Adipose tissue (tissue), 3 donors: ENCODE measurements around the gene HOXD9. TPM values are rescaled to one million over a fixed set of nuclear protein-coding genes. Genes with fewer than 3 reads are reported as not detected.

Source experiments
- H3K27ac ChIP-seq: one replicate; pipeline ENCODE4 v1.5.1; 2013; ENCODE audit warnings: low read depth, low read length
- WGBS, 3 donors: extraction: QIAGEN DNeasy Blood & Tissue Kit; methylation state at CpG; one replicate each; pipeline ENCODE4 v1.1.7; 2013; 5-methylcytosine and 5-hydroxymethylcytosine counted together
- polyA plus RNA-seq, 3 donors: library from polyadenylated mRNA; stranded (reverse); fragments of 200-250 nt; gene quantifications; one replicate each; pipeline ENCODE4 v1.2.3, GENCODE V29; 2013
- donor health status: healthy with polysubstance abuse.
- donor health status: Bipolar disorder and iron deficiency.
- donor health status: healthy.

The HOXD9 gene
- polyA plus RNA-seq, 3 donors: 0.36 to 5.3 (median 3.0) TPM

DNA sequence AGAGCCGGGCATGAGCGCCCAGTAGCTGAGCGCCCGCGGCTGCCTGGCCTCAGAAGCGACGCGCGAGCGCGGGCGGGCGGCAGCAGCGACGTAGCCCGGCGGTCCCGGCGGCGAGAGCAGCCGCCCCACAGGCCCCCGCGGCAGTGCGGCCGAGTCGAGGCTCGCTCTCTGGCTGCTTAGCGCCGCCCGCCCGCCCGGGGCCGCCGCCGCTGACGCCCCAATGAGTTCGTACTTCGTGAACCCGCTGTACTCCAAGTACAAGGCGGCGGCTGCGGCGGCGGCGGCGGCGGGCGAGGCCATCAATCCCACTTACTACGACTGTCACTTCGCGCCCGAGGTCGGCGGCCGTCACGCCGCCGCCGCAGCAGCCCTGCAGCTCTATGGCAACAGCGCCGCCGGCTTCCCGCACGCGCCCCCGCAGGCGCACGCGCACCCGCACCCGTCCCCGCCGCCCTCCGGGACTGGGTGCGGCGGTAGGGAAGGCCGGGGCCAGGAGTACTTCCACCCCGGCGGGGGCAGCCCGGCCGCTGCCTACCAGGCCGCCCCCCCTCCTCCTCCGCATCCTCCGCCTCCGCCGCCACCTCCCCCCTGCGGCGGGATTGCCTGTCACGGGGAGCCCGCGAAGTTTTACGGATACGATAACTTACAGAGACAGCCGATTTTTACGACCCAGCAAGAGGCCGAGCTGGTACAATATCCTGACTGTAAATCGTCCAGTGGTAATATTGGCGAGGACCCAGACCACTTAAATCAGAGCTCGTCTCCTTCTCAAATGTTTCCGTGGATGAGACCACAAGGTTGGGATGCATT is 7.8 kb downstream of the HOXD9 start:
- no peak overlapping the region for H3K27ac ChIP-seq
- WGBS, 3 donors: 1 to 3% (median 2%) methylated on average over 86 to 100 of the region's 100 CpGs

DNA sequence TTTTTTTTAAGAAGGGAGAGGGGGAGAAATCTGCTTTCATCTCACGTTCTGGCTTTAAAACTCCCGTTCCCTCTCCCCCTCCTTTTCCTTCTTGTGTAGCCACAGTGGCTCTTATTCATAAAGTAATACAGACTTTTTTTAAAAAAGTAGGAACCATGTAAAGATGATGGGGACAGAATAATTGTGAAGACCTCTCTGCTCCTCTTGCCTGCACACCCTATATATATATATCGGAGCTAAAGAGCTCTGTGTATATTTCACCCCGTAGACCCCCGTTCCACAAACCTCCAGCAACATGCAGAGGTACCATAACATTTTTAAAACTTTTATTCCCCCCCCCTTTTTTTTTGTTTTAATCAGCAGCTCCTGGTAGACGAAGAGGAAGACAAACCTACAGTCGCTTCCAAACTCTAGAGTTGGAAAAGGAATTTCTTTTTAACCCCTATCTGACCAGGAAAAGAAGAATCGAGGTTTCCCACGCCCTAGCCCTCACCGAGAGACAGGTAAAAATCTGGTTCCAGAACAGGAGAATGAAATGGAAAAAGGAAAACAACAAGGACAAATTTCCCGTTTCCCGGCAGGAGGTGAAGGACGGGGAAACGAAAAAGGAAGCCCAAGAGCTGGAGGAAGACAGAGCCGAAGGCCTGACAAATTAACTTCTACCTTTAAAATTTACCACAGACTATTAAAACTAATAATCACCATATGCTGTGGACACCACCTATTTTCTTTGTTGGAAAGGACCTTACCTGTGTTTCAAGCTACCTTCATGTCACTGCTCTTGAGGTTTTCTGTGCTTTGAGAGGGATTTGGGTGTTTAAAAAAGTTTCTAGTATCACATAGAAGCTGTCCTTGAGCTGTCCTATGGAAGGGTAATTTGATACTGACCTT is 8.7 kb downstream of the HOXD9 start:
- no peak overlapping the region for H3K27ac ChIP-seq
- WGBS, 3 donors: 13 to 17% (median 14%) methylated on average over 15 of the region's 15 CpGs

DNA sequence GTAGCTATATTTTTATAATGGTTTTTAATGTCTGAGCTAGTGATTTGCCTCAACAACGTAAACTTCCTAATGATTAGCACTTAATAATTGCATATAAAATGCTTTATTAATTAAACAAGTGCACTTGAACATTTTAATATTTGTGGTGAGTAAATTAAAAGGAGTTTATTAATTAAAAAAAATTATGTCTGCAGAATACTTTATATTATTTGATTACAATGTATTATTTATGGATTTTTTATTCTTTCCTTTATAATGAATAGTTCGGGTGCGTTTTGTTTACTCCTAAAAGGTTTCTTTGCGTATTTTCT is 9.3 kb downstream of the HOXD9 start:
- no peak overlapping the region for H3K27ac ChIP-seq
- 21 to 30% (median 24%) methylated on average over 4 of the region's 4 CpGs for WGBS, 3 donors

DNA sequence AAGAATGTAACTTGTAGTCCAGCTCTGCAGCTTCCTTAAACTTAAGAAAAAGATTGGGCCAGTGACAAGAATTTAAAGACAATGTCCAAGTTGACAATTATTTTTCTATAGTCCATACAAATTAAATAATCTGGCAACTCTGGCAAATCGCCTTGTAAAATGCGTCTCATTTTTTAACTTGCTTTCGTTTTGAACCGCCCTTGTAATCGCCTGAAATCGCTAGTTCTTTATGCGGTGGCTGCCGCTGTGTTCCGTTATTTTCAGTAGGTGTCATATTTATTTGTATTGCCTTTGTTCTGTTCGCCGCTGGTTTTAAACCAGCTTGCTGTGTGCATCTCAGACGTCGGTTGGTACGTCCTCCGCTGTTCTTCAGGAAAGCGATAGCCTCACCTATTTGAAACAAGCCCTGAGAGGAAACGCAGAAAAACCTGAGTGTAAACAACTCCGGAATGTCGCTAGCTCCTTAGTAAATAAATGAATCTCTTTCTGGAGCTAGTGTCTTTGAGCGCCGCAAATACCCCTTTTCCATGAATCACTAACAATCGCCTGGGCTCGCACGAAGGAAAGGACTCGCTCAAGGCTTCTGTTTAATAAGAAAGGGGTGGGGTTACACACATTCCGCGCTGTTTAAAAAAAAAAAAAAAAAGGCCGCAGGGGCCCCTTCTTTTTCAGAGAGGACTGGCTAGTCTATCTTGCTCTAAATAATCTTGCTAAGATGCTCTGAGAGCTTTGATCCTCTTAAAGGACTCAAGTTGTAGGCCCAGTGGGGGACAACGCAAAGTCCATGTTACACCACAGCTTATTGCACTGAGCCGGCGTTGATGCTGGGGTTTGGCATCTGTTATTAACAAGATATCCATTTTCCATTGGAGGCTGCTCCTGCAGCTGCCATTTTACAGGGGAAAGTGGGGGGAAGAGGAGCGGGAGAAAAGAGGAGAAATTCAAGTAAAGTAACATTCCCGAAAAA is 10.0 kb downstream of the HOXD9 start:
- WGBS, 3 donors: 11 to 29% (median 13%) methylated on average over 33 of the region's 33 CpGs
- no peak overlapping the region for H3K27ac ChIP-seq

DNA sequence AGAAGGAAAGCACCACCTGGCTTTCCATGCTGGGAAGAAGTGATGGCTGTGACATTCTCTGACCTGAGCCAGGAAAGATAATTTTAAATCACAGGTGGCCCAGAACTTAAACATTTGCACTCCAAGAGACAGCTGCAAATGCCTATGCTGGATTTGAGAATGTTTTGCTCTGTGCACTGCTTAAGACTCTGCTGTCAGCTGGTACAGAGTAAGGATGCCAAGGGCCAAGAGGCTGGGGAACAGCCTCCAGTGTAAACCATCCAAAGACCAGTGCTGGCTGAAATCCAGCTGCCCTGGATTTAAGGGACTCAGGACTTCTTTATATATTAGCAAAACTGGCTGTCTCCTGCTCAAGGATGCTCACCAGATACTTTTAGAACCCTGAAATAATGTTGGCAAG is 10.9 kb downstream of the HOXD9 start:
- H3K27ac ChIP-seq: no peak overlapping the region

DNA sequence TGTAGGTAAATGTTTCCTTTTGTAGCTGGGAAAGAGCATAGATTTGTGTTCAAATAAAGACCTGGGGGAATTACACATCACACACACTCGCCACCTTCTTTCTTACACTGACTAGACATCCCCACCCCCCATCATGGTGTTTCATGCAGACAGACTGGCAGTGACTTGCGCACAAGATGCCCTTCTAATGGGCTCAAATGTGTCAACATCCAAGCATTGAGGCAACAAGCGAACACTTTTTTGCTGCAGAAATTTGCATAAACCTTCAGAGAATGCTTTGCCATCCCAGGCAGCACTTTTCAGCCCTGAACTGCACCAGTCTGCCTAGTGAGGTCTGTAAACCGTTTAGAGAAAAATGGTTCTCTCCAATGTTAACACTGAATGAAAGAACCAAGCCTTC is 11.5 kb downstream of the HOXD9 start:
- no peak overlapping the region for H3K27ac ChIP-seq
- WGBS, 3 donors: 22 to 56% (median 53%) methylated on average over 4 of the region's 4 CpGs

DNA sequence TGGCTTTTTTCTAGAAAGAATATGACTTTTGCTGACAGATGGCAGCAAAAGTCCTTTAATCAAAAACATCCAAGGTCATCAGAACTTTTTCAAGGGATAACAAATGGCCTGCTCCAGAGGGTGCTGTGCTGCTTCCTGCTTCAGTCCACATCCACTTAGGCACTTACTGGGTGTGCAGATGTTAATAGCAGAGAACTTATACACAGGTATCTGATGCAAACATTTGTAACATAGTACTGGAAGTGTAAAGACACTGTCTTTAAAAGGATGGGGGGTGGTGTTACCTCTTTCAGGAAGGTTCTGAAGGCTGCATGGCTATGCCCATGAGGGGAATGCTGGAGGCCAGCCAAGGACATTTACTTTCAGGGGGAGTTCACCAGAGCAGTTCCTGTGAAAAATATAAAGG is 12.5 kb downstream of the HOXD9 start:
- no peak overlapping the region for H3K27ac ChIP-seq

DNA sequence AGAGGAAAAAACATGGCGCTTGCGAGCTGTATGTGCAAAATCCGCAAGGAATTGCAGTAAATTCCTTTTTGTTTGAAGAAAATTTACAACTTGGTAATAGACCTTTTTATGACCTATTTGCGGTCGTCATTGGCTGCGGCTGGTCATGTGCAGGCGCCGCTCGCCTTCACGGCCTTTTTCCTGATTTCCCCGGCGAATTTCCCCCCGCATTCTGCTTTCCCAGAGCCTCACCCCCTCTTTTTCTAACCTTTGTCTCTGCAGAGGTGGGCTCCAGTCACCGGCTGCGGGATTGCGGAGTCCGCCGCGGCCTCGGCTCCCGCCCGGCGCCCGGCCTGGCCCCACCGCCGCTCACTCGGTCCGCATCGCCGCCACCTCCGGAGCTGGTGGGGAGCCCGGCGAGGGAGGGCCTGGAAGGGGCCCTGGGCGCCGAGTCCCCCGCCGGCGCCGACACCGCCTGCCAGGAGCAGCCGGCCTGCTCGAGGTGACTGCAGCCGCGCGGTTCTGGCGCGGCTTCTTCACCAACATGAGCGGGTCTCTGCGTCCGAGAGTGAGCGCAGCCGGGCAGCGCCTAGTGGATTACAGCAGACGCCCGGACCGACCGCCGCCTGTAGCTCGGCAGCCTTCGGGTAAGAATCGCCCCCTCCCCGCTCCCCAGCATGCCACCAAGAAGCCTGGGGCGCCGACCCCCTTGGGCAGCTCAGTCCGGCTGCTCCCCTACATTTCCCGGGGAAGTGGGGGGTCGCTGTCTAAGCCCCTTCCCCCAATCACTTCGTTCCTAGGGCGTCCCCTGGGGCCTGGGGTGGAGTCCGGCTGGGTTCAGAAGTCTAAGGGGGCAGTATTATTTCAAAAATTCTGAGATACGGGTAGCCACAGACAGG is 14.1 kb downstream of the HOXD9 start:
- H3K27ac ChIP-seq: no peak overlapping the region
- WGBS, 3 donors: 3% methylated on average over 53 to 71 of the region's 71 CpGs

DNA sequence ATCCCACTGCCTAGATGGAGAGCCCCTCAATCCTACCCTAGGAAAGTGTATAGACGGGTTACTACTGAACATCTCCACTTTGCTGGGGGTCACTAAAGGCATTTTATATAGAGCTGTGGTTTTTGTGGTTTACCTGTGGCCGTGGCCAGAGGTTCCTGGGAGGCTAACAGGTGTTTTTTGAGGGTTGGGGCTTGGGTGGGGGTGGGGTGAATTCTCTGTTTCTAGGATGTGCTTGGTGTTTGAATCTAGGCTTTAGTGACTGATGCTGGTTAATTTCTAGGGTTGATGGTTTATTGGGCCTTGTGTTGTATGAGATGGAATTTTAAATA is 14.7 kb downstream of the HOXD9 start:
- 10 to 19% (median 12%) methylated on average over 2 of the region's 2 CpGs for WGBS, 3 donors
- H3K27ac ChIP-seq: no peak overlapping the region

DNA sequence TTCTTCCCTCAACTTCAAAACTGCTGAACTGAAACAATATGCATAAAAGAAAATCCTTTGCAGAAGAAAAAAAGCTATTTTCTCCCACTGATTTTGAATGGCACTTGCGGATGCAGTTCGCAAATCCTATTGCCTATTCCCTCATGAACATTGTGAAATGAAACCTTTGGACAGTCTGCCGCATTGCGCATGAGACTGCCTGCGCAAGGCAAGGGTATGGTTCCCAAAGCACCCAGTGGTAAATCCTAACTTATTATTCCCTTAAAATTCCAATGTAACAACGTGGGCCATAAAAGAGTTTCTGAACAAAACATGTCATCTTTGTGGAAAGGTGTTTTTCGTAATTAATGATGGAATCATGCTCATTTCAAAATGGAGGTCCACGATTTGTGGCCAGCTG is 15.4 kb downstream of the HOXD9 start:
- no peak overlapping the region for H3K27ac ChIP-seq
- WGBS, 3 donors: 35 to 44% (median 39%) methylated on average over 8 of the region's 8 CpGs

DNA sequence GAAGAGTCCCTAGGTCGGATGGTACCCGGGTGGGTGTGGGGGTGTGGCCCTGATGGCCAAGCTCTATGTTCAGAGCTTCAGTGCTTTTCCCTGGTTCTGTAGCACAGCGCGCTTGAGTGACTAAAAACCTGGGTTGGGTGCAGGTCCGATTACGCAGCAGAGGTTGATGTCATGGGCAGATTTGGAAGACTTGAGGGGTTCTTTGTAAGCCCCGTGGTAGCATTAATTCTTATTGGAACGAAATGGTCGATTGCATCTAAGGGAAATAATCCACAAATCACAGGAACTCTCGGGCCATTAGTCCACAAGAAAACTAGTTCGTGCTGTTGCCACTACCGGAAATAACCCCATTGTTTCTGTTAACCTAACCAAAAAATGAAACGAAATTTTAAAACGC is 16.0 kb downstream of the HOXD9 start:
- WGBS, 3 donors: 14 to 28% (median 17%) methylated on average over 14 of the region's 14 CpGs
- no peak overlapping the region for H3K27ac ChIP-seq

DNA sequence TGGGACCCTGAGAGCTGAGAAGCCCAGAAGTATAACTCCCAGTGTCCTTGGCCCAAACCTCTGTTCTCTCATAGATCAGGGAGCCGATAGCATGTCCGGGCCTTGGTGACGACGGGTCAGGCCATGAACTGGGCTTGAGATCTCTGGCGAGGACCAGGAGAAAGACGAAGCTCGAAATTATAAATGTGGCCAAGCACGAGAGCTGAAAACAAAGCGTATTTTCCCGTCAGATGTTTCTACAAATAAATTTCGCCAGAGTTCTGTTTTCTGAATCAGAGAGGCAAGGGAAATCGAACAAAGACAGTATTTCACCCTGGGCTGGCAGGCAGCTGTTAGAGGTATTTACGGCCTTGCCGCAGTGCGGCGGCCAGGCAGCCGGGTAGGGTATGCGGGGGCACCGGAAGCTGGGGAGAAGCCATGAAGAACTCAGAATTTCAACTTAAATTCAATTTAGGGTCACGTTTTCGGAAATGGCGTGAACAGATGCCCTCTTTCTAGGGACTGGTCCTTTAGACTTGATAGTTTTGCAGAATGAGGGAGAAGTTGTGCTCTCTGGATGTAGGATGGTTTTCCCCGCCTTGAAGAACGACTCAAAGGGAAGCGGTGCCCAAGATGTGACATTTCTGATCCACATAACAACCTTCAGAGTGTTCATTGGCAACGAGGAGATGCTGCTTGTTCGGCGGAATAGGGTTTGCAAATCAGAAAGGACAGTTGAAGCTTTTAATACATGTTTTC is 16.6 kb downstream of the HOXD9 start:
- WGBS, 3 donors: 11 to 33% (median 19%) methylated on average over 28 of the region's 28 CpGs
- no peak overlapping the region for H3K27ac ChIP-seq

DNA sequence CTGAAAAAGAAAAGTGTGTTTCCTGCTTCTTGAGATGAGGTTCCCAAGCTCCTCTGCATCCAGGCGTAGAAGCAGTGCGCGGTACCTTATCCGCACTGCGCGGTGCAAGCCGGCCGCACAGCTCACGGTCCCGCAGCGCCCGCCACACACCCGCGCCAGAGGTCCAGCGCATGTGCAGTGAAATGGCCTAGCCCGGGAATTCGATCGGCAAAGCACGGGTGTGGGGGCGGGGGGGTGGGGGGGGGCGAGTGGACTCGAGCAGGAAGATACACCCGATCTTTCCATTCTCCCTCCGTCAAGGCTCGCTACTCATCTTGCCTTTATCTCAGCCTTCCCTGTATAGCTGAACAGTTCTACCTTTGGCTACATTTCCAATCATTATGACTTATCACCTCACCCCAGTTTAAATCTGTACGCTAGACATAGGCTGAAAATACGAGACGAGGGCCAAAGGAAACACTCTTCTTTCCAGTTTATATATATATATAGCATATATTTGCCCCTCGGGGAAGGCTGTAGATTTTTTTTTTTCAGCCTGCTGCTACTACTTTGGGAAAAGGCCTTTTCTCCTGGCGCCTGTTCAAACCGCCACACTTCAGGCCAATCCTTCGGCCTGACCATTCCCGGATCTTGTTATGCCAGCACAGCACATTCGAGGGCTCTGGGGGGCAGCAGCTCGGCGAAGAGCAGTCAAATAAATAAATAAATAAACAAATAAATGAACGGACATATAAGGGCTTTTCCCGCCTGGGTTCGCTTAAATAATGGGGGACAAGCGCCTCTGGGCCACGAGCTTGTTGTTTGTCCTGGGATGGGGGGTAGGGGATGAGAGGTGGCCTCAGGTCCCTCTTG is 17.4 kb downstream of the HOXD9 start:
- H3K27ac ChIP-seq: no peak overlapping the region
- WGBS, 3 donors: 17 to 24% (median 17%) methylated on average over 41 of the region's 41 CpGs

DNA sequence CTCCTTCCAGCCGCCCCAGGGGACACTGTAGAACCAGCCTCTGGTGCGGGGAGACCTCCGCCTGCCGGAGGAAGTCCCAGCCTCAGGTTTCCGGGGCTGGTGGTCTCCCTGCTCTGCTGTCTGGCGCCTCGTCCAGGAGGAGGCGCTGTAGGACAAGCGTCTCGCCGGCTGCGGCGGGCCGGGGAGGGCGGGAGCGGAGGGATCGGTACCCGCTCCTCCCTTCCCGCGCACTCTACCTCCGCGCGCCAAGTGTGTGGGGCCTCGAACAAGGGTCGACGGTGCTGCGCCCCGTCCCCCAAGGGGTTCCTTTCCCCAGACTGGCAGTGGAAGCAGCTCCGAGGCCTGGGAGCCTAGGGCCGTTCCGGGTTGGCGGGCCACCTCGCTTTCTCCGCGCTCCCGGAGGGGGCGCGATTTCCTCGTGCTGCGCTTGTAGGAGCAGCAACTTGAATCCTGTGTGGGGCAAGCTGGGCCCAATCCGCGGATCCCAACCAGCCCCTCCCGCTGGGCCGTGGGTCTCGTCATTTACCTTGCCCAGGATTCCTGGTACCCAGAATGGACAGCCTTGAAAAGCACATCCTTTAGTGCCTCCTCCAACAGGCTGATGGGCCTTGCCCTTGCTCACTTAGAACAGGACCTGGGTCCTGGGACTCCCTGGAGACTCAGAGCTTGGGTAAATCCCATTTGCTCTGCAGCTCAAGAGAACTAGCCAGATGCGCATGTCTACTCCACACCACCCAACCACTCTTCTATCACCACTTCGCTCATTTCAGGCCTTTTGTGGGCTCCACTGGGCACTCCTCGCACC is 18.2 kb downstream of the HOXD9 start:
- 7 to 8% (median 7%) methylated on average over 40 to 48 of the region's 48 CpGs for WGBS, 3 donors
- no peak overlapping the region for H3K27ac ChIP-seq

DNA sequence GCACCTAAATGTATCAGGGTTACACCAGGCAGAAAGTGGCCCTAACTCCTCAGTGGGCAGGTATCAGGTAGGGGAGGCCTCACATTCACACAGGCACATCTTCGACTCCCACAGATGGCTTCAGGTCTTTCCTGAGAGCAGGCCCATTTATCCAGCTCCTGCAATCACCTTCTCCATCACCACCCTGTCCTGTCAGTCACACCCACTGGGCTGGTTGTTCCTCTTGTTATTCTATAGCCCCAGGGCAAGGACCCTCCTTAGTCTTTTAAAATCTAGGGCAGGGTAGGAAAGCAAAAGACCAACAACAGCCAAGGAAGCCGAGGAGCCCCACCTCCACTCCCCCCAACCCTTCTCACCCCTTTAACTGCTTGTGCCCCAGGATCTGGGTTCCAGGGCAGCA is 19.8 kb downstream of the HOXD9 start:
- no peak overlapping the region for H3K27ac ChIP-seq
- 81 to 89% (median 88%) methylated on average over 2 of the region's 2 CpGs for WGBS, 3 donors
